Gastrocnemius medialis (tissue), 4 donors: ENCODE measurements around the gene MKRN2OS. TPM values are rescaled to one million over a fixed set of nuclear protein-coding genes. Genes with fewer than 3 reads are reported as not detected.

Experiments used
- ATAC-seq, 2 donors: fragments of 150-250 bp; one replicate each; pipeline ENCODE4 v1.9.1; 2016
- DNase-seq, 2 donors: peaks; one replicate each; pipeline ENCODE4 v3.0.0-alpha.2; 2019
- H3K27ac ChIP-seq, 4 donors: fragments of 200-600 bp; sonication (generic); 1 replicate in 1 of 4; 2 replicates in 3 of 4; pipeline ENCODE4 v1.5.1; 2016 to 2018; ENCODE audit warnings: mild to moderate bottlenecking in 2 of 4, moderate library complexity in 1 of 4
- H3K27me3 ChIP-seq, 3 donors: fragments of 200-600 bp; sonication (generic) in 2 of 3; 1 replicate in 1 of 3; 2 replicates in 2 of 3; pipeline versions ENCODE4 v1.5.1 to v1.6.0; 2016 to 2019; ENCODE audit warnings: mild to moderate bottlenecking in 1 of 3, moderate library complexity in 1 of 3
- H3K36me3 ChIP-seq, 2 donors: fragments of 200-600 bp; sonication (generic) in 1 of 2; one replicate each; pipeline ENCODE4 v1.5.1; 2017 to 2018
- H3K4me1 ChIP-seq, 2 donors: fragments of 200-600 bp; sonication (generic) in 1 of 2; one replicate each; pipeline ENCODE4 v1.5.1; 2016 to 2017; ENCODE audit warnings: mild to moderate bottlenecking in 2 of 2
- H3K4me3 ChIP-seq, 4 donors: fragments of 200-600 bp; sonication (generic) in 3 of 4; 1 replicate in 1 of 4; 2 replicates in 3 of 4; pipeline ENCODE4 v1.5.1; 2016 to 2019; ENCODE audit warnings: mild to moderate bottlenecking in 2 of 4
- H3K9me3 ChIP-seq, 3 donors: fragments of 200-600 bp; sonication (generic) in 2 of 3; 1 replicate in 1 of 3; 2 replicates in 2 of 3; pipeline ENCODE4 v1.5.1; 2016 to 2019
- CTCF ChIP-seq, 5 experiments: fragments of 450-650 bp in 3 of 5; fragments of 200-600 bp in 2 of 5; sonication (generic) in 2 of 5; IDR thresholded peaks in 4 of 5; conservative IDR thresholded peaks in 1 of 5; 1 replicate in 4 of 5; 2 replicates in 1 of 5; pipeline ENCODE4 v1.5.1; 2016 to 2019; ENCODE audit warnings: antibody characterized with exemption in 5 of 5, mild to moderate bottlenecking in 3 of 5, moderate library complexity in 3 of 5
- POLR2A ChIP-seq, 2 donors: fragments of 450-650 bp; IDR thresholded peaks; one replicate each; pipeline ENCODE4 v1.6.1; 2017; ENCODE audit warnings: antibody characterized with exemption in 2 of 2, mild to moderate bottlenecking in 2 of 2, moderate library complexity in 2 of 2
- in situ Hi-C, 4 donors: fragments of 200-750 bp; cut with MboI; loops; one replicate each; pipeline versions ENCODE4 v1.15.0 to v1.8.0; 2017; ENCODE audit warnings: low sequenced_read_pairs in 4 of 4
- intact Hi-C: fragments of 100-400 bp; cut with DNase I; formaldehyde crosslinking; loops from one replicate; pipeline ENCODE4 v1.15.1; 2023; ENCODE audit warnings: low total_unique reads
- total RNA-seq, 4 donors: library from RNA; depleted of rRNA; stranded (reverse); fragments of >200 nt; gene quantifications; one replicate each; pipeline versions ENCODE4 v1.1.0 to v1.2.3, GENCODE V29; 2016

The MKRN2OS gene
- total RNA-seq, 4 donors from 2014 or later: 0.95 TPM; not detected in 3

- intact Hi-C loops (no loop called here), in situ Hi-C loops (no loop called here)
- H3K27me3 ChIP-seq: no peaks in the 10 kb centered on the region
- DNase-seq (no peak), ATAC-seq (no peak)
- no peak for TF ChIP-seq POLR2A (IDR thresholded peaks at IDR 0.05)
- no peak for TF ChIP-seq CTCF (IDR thresholded peaks at IDR 0.05 in 4 of 5, conservative IDR thresholded peaks at IDR 0.05 in 1 of 5)
- H3K36me3 ChIP-seq: peaks cover 0 to 2% of the 10 kb centered on the region in 2 donors
- H3K4me3 ChIP-seq: no peak overlapping the region
- H3K4me1 ChIP-seq: peaks cover 13 to 17% of the 10 kb centered on the region in 2 donors
- no peaks in the 10 kb centered on the region for H3K9me3 ChIP-seq
- no peak overlapping the region for H3K27ac ChIP-seq
These were observed 24.3 kb downstream of the MKRN2OS start for GRCh38 chr3:12521010-12521409.

GRCh38 chr3:12518261-12519028, 26.9 kb downstream of the MKRN2OS start:
- TF ChIP-seq CTCF (IDR thresholded peaks at IDR 0.05 in 4 of 5, conservative IDR thresholded peaks at IDR 0.05 in 1 of 5): no peak
- TF ChIP-seq POLR2A (IDR thresholded peaks at IDR 0.05): no peak
- no peak overlapping the region for H3K4me3 ChIP-seq
- H3K9me3 ChIP-seq: no peaks in the 10 kb centered on the region
- H3K36me3 ChIP-seq: no peaks in the 10 kb centered on the region
- peaks cover 23 to 32% of the 10 kb centered on the region in 2 donors for H3K4me1 ChIP-seq
- no peaks in the 10 kb centered on the region for H3K27me3 ChIP-seq
- in situ Hi-C loops (no loop called here), intact Hi-C loops (no loop called here)
- no peak for ATAC-seq
- no peak for DNase-seq
- no peak overlapping the region for H3K27ac ChIP-seq

GRCh38 chr3:12516873-12517272, 28.4 kb downstream of the MKRN2OS start:
- Histone ChIP-seq H3K4me3 (no peak overlapping the region), H3K36me3 (no peaks in the 10 kb centered on the region), H3K27ac (no peak overlapping the region), H3K27me3 (no peaks in the 10 kb centered on the region), H3K9me3 (no peaks in the 10 kb centered on the region), H3K4me1 (peaks cover 10 to 19% of the 10 kb centered on the region in 2 donors)
- TF ChIP-seq POLR2A (IDR thresholded peaks at IDR 0.05) (no peak), CTCF (IDR thresholded peaks at IDR 0.05 in 4 of 5, conservative IDR thresholded peaks at IDR 0.05 in 1 of 5) (no peak)
- no peak for ATAC-seq
- no peak for DNase-seq
- intact Hi-C loops (no loop called here), in situ Hi-C loops (no loop called here)

GRCh38 chr3:12515631-12516030, 29.7 kb downstream of the MKRN2OS start:
- ATAC-seq (no peak), DNase-seq (no peak)
- Histone ChIP-seq H3K4me3 (no peak overlapping the region), H3K27ac (no peak overlapping the region), H3K4me1 (peaks cover 10 to 19% of the 10 kb centered on the region in 2 donors), H3K36me3 (no peaks in the 10 kb centered on the region), H3K27me3 (no peaks in the 10 kb centered on the region), H3K9me3 (no peaks in the 10 kb centered on the region)
- TF ChIP-seq POLR2A (IDR thresholded peaks at IDR 0.05): no peak
- TF ChIP-seq CTCF (IDR thresholded peaks at IDR 0.05 in 4 of 5, conservative IDR thresholded peaks at IDR 0.05 in 1 of 5): no peak
- in situ Hi-C loops: no loop called here
- intact Hi-C loops: no loop called here
